ENCODE data around the gene MAD1L1. TPM values are rescaled to one million over a fixed set of nuclear protein-coding genes. Genes with fewer than 3 reads are reported as not detected.

Gene MAD1L1
- total RNA-seq, 3 donors from 2014 or later, result 25.3 to 31.2 (median 26.2) TPM

- no peak for ATAC-seq
- intact Hi-C loops (cut with DNase I, micrococcal nuclease), result loop anchor here in 1 of 2 donors (5.0 kb wide), 1 partner anchor 631 kb away; no protein-coding TSS in a partner anchor
- Histone ChIP-seq H3K36me3 (ENCODE audit: low read depth) (no peaks in the 10 kb centered on the region), H3K4me1 (ENCODE audit: low read depth) (no peaks in the 10 kb centered on the region), H3K9me3 (no peaks in the 10 kb centered on the region), H3K4me3 (no peak overlapping the region)
- DNase-seq, result peak in 1 of 3 donors; percentile 17
- no peak for TF ChIP-seq CTCF (IDR thresholded peaks at IDR 0.05)
These were observed 19.1 kb downstream of the MAD1L1 start for GRCh38 chr7:2213551-2214215.

GRCh38 chr7:2212906-2213305 lies 19.8 kb downstream of the MAD1L1 start:
- Histone ChIP-seq H3K4me3 (no peak overlapping the region), H3K4me1 (ENCODE audit: low read depth) (no peaks in the 10 kb centered on the region), H3K9me3 (no peaks in the 10 kb centered on the region), H3K36me3 (ENCODE audit: low read depth) (no peaks in the 10 kb centered on the region)
- intact Hi-C loops (cut with DNase I, micrococcal nuclease), result loop anchor here in 1 of 2 donors (5.0 kb wide), 1 partner anchor 631 kb away; no protein-coding TSS in a partner anchor
- peak in 2 of 3 donors; percentile 3 to 17 for DNase-seq
- no peak for TF ChIP-seq CTCF (IDR thresholded peaks at IDR 0.05)
- no peak for ATAC-seq

GRCh38 chr7:2211926-2212325 lies 20.8 kb downstream of the MAD1L1 start:
- intact Hi-C loops (cut with DNase I, micrococcal nuclease), result loop anchor here in 1 of 2 donors (5.0 kb wide), 1 partner anchor 630 kb away; no protein-coding TSS in a partner anchor
- no peak for TF ChIP-seq CTCF (IDR thresholded peaks at IDR 0.05)
- Histone ChIP-seq H3K36me3 (ENCODE audit: low read depth) (no peaks in the 10 kb centered on the region), H3K9me3 (no peaks in the 10 kb centered on the region), H3K4me3 (no peak overlapping the region), H3K4me1 (ENCODE audit: low read depth) (no peaks in the 10 kb centered on the region)
- ATAC-seq (no peak), DNase-seq (peak in 2 of 3 donors; percentile 16 to 31)

GRCh38 chr7:2211259-2211880 lies 21.4 kb downstream of the MAD1L1 start:
- intact Hi-C loops (cut with DNase I, micrococcal nuclease), result loop anchor here in 1 of 2 donors (5.0 kb wide), 1 partner anchor 629 kb away; no protein-coding TSS in a partner anchor
- peak in 2 of 3 donors; percentile 12 to 25 for DNase-seq
- no peaks in the 10 kb centered on the region for H3K36me3 ChIP-seq (ENCODE audit: low read depth)

More at GRCh38 chr7:2211259-2211880, 21.4 kb downstream of the MAD1L1 start:
- Histone ChIP-seq H3K4me3 (no peak overlapping the region), H3K9me3 (no peaks in the 10 kb centered on the region), H3K4me1 (ENCODE audit: low read depth) (no peaks in the 10 kb centered on the region)
- no peak for TF ChIP-seq CTCF (IDR thresholded peaks at IDR 0.05)
- no peak for ATAC-seq
